UCSD-AML1 (cell line): Measurements from ENCODE around the gene SBF2.
"Not testable (repeated sequence)": the region's sequence is repeated elsewhere in the genome, so short reads cannot be mapped to it uniquely, and the experiment has no call there.

Source experiments
- DNase-seq: peaks from one replicate; lab custom pipeline; 2025; ENCODE audit not compliant: unreplicated experiment; lab: John Stamatoyannopoulos, UW

The SBF2 gene

GRCh38 chr11:9757809-9758636 is 536.0 kb downstream of the SBF2 start:
- peak; percentile 91 for DNase-seq

GRCh38 chr11:9756878-9757277 is 537.1 kb downstream of the SBF2 start:
- no peak for DNase-seq

GRCh38 chr11:9756461-9756860 is 537.6 kb downstream of the SBF2 start:
- no peak for DNase-seq

- peak; percentile 27 for DNase-seq
Observed at GRCh38 chr11:9755561-9756185, 538.3 kb downstream of the SBF2 start.

GRCh38 chr11:9754010-9754471 is 540.0 kb downstream of the SBF2 start:
- DNase-seq, result no peak

GRCh38 chr11:9753021-9753420 is 541.0 kb downstream of the SBF2 start:
- no peak for DNase-seq

GRCh38 chr11:9752091-9752490 is 541.9 kb downstream of the SBF2 start:
- DNase-seq, result no peak

GRCh38 chr11:9750551-9750950 is 543.5 kb downstream of the SBF2 start:
- no peak for DNase-seq

- peak; percentile 78 for DNase-seq
Observed at GRCh38 chr11:9748361-9748970, 545.6 kb downstream of the SBF2 start.

GRCh38 chr11:9747828-9748227 is 546.2 kb downstream of the SBF2 start:
- no peak for DNase-seq

GRCh38 chr11:9747229-9747628 is 546.8 kb downstream of the SBF2 start:
- DNase-seq, result no peak

GRCh38 chr11:9745411-9746211 is 548.4 kb downstream of the SBF2 start:
- no peak for DNase-seq

GRCh38 chr11:9743512-9743911 is 550.5 kb downstream of the SBF2 start:
- not testable (repeated sequence) for DNase-seq

GRCh38 chr11:9741260-9741659 is 552.8 kb downstream of the SBF2 start:
- DNase-seq, result no peak

- DNase-seq, result no peak
Observed at GRCh38 chr11:9740202-9740883, 553.7 kb downstream of the SBF2 start.

- DNase-seq, result no peak
Observed at GRCh38 chr11:9739123-9739900, 554.7 kb downstream of the SBF2 start.

- no peak for DNase-seq
Observed at GRCh38 chr11:9738707-9739106, 555.3 kb downstream of the SBF2 start.

GRCh38 chr11:9738116-9738515 is 555.9 kb downstream of the SBF2 start:
- no peak for DNase-seq

- no peak for DNase-seq
Observed at GRCh38 chr11:9736365-9736764, 557.7 kb downstream of the SBF2 start.

GRCh38 chr11:9735919-9736318 is 558.1 kb downstream of the SBF2 start:
- DNase-seq, result no peak
